Hematopoietic multipotent progenitor cell treated with erythropoietin and hydrocortisone succinate and interleukin-3 and kit ligand, for 17 days (in vitro differentiated cells): ENCODE measurements around the gene RALA.
A peak's percentile ranks its signal among the peaks of the same experiment; 100 is the strongest.

Experiments
- DNase-seq: peaks from one replicate; pipeline ENCODE4 v3.0.0-alpha.2; 2015; ENCODE audit warnings: low spot score

The RALA gene, protein sequence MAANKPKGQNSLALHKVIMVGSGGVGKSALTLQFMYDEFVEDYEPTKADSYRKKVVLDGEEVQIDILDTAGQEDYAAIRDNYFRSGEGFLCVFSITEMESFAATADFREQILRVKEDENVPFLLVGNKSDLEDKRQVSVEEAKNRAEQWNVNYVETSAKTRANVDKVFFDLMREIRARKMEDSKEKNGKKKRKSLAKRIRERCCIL

DNA sequence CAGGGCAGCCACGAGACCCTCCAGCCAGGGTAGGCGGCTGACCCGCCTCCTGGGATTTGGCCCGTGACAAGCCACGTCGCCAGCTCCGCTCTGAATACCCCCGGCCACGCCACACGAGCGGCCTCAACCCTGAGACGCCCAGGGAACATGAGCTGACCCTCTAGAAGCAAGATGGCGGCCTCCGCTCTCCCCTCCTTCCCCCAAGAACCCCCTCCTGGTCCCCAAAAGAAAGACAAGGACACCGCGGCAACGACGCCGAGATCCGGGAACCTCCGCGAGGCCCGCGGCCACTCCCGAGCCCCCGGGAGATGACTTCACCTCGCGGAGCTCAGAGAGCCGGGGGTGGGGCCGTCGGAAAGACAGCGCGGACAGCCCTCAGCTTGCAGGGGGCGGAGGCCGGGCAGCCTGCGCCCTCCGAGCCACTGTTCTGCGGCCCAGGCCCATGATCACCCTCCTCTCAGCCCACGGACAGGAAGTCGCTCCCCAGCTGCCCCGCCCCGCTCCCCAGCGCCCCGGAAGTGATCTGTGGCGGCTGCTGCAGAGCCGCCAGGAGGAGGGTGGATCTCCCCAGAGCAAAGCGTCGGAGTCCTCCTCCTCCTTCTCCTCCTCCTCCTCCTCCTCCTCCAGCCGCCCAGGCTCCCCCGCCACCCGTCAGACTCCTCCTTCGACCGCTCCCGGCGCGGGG, at the start of gene RALA:
Gene RALA (plus strand): TSS at position 526 of the 685 bp plus-strand sequence. CDS start 63,096 bp downstream, outside the sequence.
- peak; percentile 75 for DNase-seq

DNA sequence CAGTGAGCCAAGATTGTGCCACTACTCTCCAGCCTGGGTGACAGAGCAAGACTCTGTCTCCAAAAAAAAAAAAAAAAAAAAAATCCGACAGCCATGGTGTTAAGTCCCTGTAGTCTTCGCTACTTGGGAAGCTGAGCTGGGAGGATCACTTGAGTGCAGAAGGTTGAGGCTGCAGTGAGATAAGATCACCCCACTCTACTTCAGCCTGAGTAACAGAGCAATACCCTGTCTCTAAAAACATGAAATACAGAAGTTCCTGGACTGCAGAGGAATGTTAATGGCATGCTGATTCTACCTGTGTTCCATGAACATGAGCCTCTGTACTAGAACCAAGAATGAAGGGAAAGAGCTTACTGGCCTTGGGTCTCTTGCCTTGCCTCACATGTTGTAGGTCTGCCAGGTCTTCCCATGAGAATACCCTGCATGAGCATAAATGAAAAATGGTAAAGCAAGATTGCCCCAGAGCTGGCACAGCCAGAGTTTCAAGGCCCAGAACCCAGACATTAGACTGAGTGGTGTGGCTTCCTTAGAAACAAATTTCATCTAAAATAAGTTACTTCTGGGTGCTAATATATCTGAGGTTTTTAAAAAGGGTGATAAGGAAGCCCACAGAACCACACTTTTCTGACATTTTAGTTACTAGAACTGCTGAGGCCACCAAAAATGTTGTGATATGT, 48.6 kb upstream of the RALA start:
- DNase-seq, result no peak

DNA sequence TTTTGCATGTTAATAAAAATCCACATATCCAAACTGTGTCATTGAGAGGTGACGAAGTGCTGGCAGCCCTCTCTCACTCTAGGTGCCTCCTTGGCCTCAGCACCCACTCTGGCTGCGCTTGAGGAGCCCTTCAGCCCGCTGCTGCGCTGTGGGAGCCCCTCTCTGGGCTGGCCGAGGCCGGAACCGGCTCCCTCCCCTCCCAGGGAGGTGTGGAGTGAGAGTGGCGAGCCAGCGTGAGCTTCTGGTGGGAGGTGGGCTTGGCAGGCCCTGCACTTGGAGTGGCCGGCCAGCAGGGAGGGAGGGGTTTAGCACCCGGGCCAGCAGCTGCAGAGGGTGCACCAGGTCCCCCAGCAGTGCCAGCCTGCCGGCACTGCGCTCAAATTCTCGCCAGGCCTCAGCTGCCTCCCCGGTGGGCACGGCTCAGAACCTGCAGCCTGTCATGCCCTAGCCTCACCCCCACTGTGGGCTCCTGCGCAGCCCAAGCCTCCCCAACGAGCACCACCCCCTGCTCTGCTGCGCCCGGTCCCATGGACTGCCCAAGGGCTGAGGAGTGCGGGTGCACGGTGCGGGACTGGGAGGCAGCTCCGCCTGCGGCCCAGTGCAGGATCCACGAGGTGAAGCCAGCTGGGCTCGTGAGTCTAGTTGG, 46.0 kb upstream of the RALA start:
- DNase-seq, result no peak

DNA sequence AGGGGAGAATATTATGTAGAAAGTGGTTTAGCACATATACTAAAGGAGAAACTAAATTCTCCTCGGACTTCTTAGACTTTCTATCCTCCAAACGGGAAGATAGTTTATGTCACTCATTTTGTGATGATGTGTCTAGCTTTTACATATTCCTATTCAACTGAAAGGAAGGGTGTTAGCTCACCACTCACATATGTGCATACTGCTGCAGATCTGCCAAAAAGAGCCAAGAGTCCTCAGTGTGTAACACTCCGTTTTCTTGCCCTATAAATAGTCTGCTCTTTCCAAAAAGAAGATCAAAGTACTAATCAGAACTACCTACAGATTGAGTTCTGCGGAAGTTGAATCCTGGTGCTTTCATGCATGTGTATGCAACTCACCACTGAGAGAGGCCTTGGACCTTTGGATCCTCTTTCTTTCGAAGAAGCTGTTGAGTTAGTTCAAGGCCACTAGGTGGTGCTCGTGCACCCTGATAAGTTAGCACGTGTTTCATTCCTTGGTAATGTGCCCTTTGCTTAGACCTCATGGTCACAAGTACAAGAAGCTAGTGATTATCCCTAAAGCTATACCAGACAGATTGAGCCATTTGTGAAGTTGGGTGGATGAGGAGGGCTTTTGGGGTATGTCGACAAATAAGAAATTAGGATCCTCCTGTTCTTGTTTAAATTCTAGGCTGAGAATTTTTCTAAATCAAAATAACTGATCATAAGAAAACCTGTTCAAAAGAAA, 43.1 kb upstream of the RALA start:
- DNase-seq, result peak; percentile 83

DNA sequence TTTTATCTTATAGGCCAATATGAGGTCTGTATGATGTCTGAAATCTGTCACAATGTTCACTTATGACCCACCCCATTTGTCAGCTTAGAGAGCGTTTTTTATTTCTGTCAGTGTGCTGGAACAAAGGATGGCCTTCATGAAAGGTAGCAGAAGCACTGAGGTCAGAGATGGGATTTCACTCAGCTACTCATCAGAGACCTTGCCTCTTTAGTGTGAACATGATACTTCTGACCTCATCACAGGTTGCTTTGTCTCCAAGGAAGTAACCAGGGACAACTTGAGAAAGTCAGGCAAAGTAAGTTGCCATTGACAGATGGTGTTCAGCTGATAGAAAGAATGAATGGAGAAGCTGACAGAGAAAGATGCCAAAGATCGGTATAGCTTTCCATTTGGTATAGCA, 40.8 kb upstream of the RALA start:
- no peak for DNase-seq

DNA sequence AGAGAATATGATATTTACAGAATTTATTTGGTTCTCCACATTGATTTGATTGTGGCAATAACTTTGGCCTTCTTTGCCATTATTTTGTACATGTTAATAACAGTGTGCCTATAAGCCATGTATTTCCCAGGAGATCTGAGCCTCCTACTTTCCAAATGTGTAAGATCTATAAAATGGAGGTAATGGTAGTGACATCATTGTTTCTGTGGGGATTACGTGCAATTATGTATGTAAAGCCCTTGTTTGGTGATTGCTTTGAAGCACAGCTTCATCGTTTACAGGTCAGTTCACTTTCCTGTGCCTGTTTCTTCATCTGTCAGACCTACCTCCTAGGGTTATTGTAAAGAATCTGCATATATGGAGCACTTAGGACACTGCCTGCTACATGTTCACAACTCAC, 39.8 kb upstream of the RALA start:
- DNase-seq, result no peak

DNA sequence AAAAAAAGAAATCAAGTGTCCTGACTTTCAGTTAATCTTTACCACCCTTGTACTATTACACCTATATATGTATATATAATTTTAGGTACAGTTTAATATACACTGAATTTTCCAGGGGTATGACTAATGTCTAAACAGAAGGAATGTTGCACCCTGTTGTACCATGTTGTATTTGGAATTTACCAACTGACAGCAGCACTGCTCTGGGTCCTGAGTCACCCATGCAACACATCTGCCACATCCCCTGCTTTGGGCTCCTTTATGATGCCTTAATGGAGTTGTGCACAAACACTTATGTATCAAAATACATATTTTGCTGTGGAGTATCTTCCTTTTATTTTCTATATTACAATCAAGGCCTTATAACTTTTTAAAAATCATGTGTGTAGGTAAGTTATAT, 36.0 kb upstream of the RALA start:
- DNase-seq, result no peak

DNA sequence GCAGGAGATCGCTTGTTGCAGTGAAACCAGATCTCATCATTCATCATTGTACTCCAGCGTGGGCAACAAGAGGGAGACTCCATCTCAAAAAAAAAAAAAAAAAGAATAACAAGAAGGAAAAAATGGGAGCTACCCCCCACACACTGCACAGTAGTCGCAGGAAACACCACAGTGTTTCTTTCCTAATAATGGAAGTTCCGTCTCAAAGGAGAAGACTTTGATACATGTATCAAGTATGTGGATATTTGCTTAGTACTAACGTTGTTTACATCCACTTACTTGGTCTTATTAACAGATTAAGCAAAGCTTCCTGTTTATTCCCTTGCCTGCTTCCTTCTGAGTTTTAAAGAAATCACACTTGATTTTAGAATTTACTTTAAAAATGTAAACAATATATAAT, 35.0 kb upstream of the RALA start:
- no peak for DNase-seq

DNA sequence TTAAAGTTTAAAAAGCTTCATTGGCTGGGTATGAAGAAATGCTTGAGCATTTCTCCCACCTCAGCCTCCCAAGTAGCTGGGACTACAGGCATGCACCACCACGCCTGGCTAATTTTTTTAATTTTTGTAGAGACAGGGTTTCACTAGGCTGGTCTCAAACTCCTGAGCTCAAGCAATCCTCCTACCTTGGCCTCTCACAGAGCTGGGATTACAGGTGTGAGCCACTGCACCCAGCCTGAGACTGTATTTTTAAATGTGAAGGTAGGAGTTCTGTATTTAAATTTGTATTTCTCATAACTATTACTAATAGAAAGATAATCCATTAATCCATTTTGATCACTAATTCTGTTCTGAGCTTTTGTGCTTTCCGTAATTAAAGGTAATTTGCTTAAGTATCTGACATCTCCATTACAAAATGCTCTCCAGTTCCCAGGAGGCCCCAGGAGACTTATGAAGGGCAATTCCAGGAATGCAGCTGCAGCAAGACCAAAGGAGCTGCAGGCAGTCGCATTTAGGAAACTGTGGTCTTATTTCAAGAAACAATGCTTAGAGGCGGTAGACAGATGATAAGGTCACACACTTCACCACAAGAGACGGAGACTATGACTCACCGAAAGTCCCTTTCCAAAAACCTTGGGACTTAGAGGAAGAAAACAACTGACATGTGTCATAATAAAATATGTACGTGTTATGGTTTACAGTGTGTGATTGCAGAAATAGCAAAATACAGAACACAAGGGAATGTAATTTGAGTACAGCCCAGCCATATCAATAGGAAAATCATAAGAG, 33.9 kb upstream of the RALA start:
- no peak for DNase-seq

DNA sequence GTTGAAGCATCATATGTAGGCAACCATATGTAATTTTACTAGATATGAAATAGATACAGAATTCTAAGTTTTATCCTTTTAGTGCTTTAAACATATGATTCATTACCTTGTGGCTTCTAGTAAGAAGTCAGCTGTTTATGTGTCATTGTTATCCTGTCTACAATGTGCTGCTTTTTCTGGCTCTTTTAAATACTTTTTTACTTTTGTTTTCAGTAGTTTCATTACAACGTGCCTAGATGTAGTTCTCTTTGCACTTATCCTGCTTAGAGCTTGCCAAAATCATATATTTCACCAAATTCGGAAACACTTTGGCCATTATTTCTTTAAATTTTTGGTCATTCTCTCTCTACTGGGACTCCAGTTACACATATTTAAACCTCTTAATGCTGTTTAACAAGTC, 30.8 kb upstream of the RALA start:
- no peak for DNase-seq

DNA sequence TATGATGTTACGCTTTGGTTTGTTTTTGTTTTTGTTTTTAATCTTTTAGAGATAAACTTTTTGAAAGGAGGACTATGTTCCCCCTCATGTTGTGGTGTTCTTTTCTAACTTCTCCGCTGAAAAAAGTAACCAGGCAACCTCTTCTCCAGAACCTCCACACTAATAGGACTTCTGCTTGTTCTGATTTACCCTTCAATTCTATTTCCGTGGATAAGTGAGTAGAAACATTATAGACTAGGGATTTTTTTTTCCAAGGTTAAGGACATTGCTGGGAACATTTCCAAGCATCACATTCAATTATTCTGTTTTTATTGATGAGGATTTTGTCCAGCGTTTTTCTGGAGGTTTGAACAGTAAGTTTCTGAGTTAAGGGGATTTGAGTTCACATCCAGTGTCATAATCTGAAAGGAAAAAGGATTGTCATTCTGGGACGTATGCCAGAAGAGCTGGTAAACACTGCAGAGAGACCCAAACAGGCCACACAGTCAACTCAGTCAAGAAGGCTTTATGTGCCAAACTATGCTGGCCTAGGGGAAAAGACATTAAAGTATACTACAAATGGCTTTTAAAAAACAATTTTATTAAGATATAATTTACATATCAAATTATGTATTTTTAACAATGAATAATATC, 28.3 kb upstream of the RALA start:
- no peak for DNase-seq

DNA sequence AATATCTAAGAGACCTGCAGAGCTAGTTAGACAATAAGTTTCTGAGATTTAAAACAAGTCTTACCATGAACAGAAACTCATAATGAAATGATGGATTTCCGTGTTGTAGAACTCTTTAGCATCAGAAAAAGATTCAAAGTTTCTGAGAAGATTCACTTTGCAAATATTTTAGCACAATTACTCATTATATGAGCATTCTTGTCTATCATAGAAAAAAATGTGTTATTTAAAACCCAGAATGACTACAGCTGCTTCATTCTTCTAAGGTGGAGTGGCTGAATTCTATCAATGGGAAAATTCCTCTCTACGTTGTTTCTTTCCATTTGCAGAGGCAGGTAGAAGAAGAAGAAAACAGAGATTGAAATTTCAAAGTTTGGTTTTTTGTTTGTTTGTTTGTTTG, 21.0 kb upstream of the RALA start:
- DNase-seq, result no peak

DNA sequence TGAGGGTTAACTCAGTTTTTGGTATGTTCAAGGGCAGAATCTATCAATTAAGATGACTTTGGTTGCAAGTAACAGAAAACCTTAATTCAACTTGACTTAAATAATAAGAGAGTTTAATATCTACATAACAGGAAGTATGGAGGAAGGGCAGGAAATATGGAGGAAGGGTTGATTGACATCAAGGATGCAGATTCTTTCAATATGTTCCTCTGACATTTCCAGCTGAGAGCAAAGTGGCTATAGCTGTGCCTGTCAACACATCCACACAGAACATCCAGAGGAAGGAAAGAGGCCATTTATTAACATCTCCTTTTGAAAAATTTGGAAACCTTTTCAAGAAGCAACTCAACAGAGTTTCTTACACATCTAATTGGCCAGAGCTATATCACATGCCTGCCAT, 19.4 kb upstream of the RALA start:
- no peak for DNase-seq

DNA sequence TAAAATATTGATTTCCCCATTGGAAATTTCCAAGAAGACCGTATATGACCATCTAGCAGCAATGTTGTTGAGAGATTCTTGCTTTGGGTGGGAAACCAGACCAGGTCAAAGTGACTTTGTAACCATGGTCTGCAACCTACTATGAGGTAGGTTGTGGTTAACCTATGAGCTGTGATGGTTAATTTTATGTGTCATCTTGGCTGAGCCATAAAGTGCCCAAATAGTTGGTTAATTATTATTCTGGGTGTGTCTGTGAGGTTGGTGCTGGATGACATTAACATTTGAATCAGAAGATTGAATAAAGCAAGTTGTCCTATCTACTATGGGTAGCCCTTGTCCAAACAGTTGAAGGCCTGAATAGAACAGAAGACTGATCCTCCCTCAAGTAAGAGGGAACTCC, 18.3 kb upstream of the RALA start:
- no peak for DNase-seq

DNA sequence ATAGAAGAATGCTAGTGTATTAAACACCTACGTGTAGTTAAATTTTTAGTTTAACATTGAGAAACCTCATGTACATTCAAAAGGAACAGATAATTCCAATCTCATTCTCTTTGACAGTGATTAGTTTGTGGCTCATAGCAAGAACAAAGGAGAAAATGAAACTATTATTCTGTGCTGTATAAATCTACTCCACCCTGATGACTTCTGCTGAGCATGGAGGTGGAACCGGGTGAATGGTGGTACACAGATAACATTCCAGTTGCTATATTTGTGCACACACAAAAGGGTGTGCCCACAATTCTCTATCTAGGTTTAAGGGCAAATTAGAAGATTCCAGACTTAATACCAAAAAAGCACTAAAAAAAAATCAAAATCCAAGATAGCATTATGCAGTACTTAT, 17.0 kb upstream of the RALA start:
- no peak for DNase-seq

DNA sequence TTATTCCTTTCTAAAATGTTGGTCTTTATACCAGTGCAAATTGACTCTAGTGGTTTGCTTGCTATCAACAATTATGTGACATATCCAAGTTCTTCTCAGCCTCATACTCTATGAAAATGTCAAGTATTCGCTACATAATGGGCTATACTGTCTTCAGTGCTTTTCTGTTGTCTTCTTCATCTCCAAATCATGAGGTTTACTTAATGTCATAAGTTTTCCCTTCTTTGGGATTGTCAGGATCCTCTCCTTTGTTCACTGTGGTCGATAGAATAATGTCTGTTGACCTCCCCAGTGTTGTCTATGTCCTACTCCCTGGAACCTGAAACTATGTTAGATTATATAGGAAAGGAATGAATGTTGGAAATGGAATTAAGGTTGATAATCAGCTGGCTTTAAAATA, 16.4 kb upstream of the RALA start:
- no peak for DNase-seq

DNA sequence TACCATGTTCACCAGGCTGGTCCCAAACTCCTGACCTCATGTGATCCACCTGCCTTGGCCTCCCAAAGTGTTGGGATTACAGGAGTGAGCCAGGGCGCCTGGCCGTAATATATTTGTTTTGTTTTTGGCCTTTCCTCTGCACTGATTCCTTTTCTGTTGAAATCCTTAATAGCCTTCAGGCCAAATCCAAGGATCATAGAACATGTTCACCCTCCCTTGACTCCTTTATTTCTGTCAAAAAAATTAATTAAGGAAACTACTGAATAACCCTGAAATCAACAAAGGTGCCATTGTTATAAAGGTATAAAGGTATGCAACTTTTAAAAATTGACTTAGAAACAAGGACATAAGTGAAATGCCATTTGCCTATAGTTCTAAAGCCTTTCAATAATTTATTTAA, 15.5 kb upstream of the RALA start:
- DNase-seq, result no peak

DNA sequence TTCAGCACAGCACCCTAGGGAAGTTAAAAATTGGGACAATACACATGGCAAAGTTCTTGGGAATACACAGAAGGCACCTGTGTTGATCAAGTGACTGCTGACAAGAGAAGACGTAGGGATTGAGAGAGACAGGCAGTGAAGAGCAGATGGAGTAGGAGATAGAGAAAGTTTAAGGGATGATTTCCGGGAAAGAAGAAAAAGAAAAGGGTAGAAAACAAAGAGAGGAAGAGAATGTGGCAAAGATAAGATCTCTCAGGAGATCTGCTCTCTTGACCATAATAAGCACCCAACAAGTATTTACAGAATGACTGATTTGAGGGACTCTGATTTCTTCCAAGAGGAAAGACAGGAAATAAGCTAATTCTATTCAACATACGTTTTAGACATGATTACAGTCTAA, 15.1 kb upstream of the RALA start:
- no peak for DNase-seq

DNA sequence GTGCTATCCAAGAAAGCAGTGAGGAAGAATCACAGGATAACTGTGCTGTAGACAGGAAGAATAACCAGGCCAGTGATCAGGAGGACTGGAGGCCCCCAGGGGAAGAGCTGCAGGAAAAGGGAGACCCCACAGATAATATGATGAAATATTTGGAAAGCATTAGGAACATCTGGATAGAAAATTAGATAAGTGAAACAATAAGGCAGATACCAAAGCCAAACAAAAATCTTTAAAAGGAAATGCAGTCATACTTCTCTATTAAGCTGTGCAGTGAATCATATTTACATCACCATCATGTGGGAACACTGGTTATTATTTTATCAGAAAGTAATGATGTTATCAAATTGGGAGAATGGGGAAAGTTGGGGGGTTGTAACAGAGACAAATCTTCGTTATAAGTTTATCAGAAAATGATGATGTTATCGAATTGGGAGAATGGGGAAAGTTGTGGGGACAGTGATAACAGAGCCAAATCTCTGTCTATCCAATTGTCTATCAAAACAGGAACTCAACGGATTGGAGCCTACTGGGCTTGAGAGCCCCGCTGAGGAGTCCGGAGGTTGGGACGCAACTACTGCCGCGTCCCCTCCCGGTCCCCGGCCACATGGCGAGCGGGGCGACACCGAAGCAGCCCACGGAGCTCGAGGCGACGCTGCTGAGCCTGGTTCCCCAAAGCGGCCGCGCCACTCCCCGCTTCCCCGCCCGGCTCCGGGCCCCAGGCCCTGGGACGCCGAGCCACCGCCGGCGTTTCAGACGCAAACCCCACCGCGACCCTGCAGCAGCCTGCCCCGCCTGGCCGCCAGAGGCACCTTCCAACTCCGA, 14.0 kb upstream of the RALA start:
- no peak for DNase-seq

DNA sequence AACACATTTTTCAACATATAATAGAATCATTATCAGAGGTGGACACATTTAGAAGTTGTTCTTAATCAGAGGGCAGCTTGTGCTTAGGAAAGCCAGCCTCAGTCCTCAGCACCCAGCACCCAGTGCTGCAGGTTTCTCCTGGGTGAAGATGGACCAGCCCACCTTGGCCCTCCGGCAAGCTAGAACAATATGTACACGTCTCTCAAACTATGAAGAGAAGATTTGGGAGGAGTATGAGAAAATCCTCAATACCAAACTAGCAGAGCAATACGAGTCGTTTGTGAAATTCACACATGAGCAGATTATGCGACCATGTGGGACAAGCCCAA, 13.5 kb upstream of the RALA start:
- no peak for DNase-seq
